SK-N-SH treated with all-trans-retinoic acid at 6 μM for 48 hours (cell line): ENCODE data around the gene SERPINA1.

Source experiments
- ATAC-seq: fragments of 200-7000 bp; cut with Tn5 transposase; 3 replicates; pipeline ENCODE4 v1.9.1; 2020; ENCODE audit warnings: mild to moderate bottlenecking, moderate library complexity
- CSDC2 ChIP-seq: fragments of 250-450 bp; sonication (Bioruptor Pico); IDR thresholded peaks from 2 replicates; pipeline ENCODE4 v1.5.0; 2020; ENCODE audit warnings: mild to moderate bottlenecking, moderate library complexity
- PPARA ChIP-seq: fragments of 250-450 bp; sonication (Bioruptor Pico); IDR thresholded peaks from 2 replicates; pipeline ENCODE4 v1.5.0; 2020; ENCODE audit warnings: mild to moderate bottlenecking, borderline replicate concordance
- RARB ChIP-seq: fragments of 250-450 bp; sonication (Bioruptor Pico); IDR thresholded peaks from 2 replicates; pipeline ENCODE4 v1.8.0; 2021; ENCODE audit warnings: mild to moderate bottlenecking, moderate library complexity
- SNAI2 ChIP-seq: fragments of 250-450 bp; sonication (Bioruptor Pico); IDR thresholded peaks from 2 replicates; pipeline ENCODE4 v1.5.0; 2020; ENCODE audit warnings: mild to moderate bottlenecking, moderate library complexity
- TCF4 ChIP-seq: fragments of 250-450 bp; sonication (Bioruptor Pico); IDR thresholded peaks from 2 replicates; pipeline ENCODE4 v1.8.0; 2021; ENCODE audit warnings: mild to moderate bottlenecking, moderate library complexity, borderline replicate concordance
- TOX ChIP-seq: fragments of 250-450 bp; sonication (Bioruptor Pico); IDR thresholded peaks from 2 replicates; pipeline ENCODE4 v1.8.0; 2021; ENCODE audit warnings: mild to moderate bottlenecking, moderate library complexity, borderline replicate concordance
- ZFP3 ChIP-seq: fragments of 250-450 bp; sonication (Bioruptor Pico); IDR thresholded peaks from 2 replicates; pipeline ENCODE4 v1.5.0; 2020; ENCODE audit warnings: mild to moderate bottlenecking, moderate library complexity
- ZNF565 ChIP-seq: fragments of 450-650 bp; formaldehyde crosslinking; conservative IDR thresholded peaks from 2 replicates; pipeline ENCODE4 v1.5.0; 2020; ENCODE audit warnings: low read depth, mild to moderate bottlenecking, moderate library complexity
- ZNF70 ChIP-seq: fragments of 450-650 bp; formaldehyde crosslinking; IDR thresholded peaks from 2 replicates; pipeline ENCODE4 v1.5.0; 2020; ENCODE audit warnings: mild to moderate bottlenecking, moderate library complexity
- ZNF8 ChIP-seq: fragments of 450-650 bp; formaldehyde crosslinking; IDR thresholded peaks from 2 replicates; pipeline ENCODE4 v1.5.0; 2020; ENCODE audit warnings: mild to moderate bottlenecking, moderate library complexity
- TF ChIP-seq, protein P1 (sequence below): fragments of 250-450 bp; sonication (Bioruptor Pico); IDR thresholded peaks from 2 replicates; pipeline ENCODE4 v1.5.1; 2020; ENCODE audit warnings: low read depth, mild to moderate bottlenecking, moderate library complexity
- TF ChIP-seq, protein P2 (sequence below): fragments of 250-450 bp; sonication (Bioruptor Pico); IDR thresholded peaks from 2 replicates; pipeline ENCODE4 v1.8.0; 2021; ENCODE audit warnings: low read depth, mild to moderate bottlenecking, moderate library complexity, borderline replicate concordance
- TF ChIP-seq, protein P3 (sequence below): fragments of 250-450 bp; sonication (Bioruptor Pico); IDR thresholded peaks from 2 replicates; pipeline ENCODE4 v1.5.1; 2021; ENCODE audit warnings: mild to moderate bottlenecking, moderate library complexity
- TF ChIP-seq, protein P4 (sequence below): fragments of 250-450 bp; sonication (Bioruptor Pico); IDR thresholded peaks from 2 replicates; pipeline ENCODE4 v1.5.0; 2020; ENCODE audit warnings: mild to moderate bottlenecking, moderate library complexity
- TF ChIP-seq, protein P5 (sequence below): fragments of 250-450 bp; sonication (Bioruptor Pico); IDR thresholded peaks from 2 replicates; pipeline ENCODE4 v1.8.0; 2020; ENCODE audit warnings: mild to moderate bottlenecking, moderate library complexity, borderline replicate concordance

The SERPINA1 gene

DNA sequence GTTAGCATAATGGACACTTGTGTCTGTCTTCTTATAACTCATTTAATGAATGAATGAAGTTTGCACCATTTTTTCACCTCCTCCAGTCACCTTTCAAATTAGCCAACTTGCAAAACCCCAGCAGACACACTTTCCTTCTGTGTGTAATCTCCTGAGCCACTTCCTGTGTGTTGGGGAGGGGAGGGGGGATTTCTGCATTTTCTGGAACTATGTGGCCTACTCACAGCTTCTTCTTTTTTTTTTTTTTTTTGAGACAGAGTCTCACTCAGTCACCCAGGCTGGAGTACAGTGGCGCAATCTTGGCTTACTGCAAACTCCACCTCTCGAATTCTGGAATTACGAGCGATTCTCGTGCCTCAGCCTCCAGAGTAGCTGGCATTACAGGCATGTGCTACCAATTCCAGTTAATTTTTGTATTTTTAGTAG lies 4.1 kb upstream of the SERPINA1 start:
- TF ChIP-seq ZNF70 (CRISPR knock-in tag) = no peak
- no peak for TF ChIP-seq PPARA (CRISPR knock-in tag)

DNA sequence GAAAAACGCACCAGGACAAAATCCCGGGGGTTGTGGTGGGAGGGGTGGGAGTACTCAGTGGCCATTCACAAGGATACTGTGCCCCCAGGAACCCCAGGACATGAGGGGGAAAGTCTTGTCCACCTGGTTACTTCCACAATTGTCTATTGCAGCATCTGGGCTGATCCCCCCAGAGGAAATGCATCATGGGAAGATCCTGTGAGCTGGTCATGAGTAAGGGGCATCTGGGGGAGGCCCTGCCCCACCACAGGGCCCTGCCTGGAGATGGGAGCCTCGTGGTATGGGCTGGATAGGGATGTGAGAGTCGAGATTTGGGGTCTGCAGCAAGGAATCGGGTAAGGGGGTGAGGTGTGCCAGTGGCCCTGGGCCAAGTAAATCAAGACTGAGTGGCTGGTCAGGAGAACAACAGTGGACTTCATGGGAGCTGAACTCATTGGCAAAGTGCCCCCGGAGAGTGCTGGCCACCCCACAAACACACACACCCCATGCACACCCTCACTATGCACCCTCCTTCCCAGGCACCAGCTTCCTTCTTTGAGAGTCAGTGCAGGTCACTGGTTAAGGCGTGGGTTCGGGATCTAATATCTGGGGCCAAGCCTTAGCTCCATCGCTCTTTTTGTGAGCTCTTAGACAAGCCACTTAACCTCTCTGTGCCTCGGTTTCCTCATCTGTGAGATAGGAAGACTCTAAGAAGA lies 3.0 kb upstream of the SERPINA1 start:
- ATAC-seq = no peak
- TF ChIP-seq PPARA (CRISPR knock-in tag) (no peak), TCF4 (CRISPR knock-in tag) (no peak), ZFP3 (CRISPR knock-in tag) (no peak), ZNF8 (no peak), CSDC2 (no peak), RARB (CRISPR knock-in tag) (no peak), ZNF565 (CRISPR knock-in tag) (no peak), SNAI2 (CRISPR knock-in tag) (no peak)
- TF ChIP-seq, protein P1, sequence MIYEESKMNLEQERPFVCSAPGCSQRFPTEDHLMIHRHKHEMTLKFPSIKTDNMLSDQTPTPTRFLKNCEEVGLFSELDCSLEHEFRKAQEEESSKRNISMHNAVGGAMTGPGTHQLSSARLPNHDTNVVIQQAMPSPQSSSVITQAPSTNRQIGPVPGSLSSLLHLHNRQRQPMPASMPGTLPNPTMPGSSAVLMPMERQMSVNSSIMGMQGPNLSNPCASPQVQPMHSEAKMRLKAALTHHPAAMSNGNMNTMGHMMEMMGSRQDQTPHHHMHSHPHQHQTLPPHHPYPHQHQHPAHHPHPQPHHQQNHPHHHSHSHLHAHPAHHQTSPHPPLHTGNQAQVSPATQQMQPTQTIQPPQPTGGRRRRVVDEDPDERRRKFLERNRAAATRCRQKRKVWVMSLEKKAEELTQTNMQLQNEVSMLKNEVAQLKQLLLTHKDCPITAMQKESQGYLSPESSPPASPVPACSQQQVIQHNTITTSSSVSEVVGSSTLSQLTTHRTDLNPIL (CRISPR knock-in tag) = no peak
- TF ChIP-seq, protein P2, sequence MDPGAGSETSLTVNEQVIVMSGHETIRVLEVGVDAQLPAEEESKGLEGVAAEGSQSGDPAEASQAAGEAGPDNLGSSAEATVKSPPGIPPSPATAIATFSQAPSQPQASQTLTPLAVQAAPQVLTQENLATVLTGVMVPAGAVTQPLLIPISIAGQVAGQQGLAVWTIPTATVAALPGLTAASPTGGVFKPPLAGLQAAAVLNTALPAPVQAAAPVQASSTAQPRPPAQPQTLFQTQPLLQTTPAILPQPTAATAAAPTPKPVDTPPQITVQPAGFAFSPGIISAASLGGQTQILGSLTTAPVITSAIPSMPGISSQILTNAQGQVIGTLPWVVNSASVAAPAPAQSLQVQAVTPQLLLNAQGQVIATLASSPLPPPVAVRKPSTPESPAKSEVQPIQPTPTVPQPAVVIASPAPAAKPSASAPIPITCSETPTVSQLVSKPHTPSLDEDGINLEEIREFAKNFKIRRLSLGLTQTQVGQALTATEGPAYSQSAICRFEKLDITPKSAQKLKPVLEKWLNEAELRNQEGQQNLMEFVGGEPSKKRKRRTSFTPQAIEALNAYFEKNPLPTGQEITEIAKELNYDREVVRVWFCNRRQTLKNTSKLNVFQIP (CRISPR knock-in tag) = no peak
- TF ChIP-seq, protein P3, sequence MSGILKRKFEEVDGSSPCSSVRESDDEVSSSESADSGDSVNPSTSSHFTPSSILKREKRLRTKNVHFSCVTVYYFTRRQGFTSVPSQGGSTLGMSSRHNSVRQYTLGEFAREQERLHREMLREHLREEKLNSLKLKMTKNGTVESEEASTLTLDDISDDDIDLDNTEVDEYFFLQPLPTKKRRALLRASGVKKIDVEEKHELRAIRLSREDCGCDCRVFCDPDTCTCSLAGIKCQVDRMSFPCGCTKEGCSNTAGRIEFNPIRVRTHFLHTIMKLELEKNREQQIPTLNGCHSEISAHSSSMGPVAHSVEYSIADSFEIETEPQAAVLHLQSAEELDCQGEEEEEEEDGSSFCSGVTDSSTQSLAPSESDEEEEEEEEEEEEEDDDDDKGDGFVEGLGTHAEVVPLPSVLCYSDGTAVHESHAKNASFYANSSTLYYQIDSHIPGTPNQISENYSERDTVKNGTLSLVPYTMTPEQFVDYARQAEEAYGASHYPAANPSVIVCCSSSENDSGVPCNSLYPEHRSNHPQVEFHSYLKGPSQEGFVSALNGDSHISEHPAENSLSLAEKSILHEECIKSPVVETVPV (CRISPR knock-in tag) = no peak
- TF ChIP-seq, protein P4, sequence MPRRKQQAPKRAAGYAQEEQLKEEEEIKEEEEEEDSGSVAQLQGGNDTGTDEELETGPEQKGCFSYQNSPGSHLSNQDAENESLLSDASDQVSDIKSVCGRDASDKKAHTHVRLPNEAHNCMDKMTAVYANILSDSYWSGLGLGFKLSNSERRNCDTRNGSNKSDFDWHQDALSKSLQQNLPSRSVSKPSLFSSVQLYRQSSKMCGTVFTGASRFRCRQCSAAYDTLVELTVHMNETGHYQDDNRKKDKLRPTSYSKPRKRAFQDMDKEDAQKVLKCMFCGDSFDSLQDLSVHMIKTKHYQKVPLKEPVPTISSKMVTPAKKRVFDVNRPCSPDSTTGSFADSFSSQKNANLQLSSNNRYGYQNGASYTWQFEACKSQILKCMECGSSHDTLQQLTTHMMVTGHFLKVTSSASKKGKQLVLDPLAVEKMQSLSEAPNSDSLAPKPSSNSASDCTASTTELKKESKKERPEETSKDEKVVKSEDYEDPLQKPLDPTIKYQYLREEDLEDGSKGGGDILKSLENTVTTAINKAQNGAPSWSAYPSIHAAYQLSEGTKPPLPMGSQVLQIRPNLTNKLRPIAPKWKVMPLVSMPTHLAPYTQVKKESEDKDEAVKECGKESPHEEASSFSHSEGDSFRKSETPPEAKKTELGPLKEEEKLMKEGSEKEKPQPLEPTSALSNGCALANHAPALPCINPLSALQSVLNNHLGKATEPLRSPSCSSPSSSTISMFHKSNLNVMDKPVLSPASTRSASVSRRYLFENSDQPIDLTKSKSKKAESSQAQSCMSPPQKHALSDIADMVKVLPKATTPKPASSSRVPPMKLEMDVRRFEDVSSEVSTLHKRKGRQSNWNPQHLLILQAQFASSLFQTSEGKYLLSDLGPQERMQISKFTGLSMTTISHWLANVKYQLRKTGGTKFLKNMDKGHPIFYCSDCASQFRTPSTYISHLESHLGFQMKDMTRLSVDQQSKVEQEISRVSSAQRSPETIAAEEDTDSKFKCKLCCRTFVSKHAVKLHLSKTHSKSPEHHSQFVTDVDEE (CRISPR knock-in tag) = no peak

More for the DNA sequence above, 4.1 kb upstream of the SERPINA1 start:
- ATAC-seq = no peak

DNA sequence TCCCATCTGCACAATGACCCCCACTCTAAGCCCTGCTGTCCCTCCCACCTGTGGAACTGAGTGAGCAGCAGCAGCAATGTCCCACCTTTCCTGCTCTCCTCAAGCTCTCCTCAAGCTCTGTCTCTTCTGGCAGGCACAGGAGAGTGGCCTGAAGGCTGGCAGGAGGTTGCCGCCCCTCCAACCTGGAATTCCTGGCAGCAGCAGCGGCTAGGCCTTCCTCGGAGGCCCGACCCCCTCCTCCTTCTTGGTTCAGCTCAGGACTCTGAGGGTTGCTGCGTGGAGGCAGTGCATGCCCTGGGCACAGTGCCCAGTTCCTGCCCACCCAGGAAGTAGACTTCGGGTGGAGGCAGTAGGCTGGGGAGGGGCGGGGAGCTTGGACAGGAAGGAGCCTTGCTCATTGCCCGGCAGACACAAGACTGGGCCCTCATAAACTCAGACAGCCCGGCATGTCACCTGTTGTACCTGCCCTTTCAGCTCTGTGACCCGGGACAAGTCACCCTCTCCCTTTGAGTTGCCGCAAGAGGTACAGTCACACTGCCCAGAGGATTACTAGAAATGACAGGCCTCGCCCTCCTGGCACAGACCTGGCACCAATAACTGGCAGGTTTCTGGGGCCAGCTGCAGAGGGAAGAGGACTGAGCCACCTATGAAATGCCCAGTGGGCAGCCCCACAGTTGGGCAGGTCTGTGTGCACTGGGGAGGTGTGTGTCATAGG lies 2.1 kb upstream of the SERPINA1 start:
- TF ChIP-seq, protein P1 (CRISPR knock-in tag) = no peak
- TF ChIP-seq, protein P3 (CRISPR knock-in tag) = no peak
- TF ChIP-seq TOX (CRISPR knock-in tag) (no peak), ZNF565 (CRISPR knock-in tag) (no peak), ZNF70 (CRISPR knock-in tag) (no peak), ZFP3 (CRISPR knock-in tag) (no peak), TCF4 (CRISPR knock-in tag) (no peak)
- TF ChIP-seq, protein P4 (CRISPR knock-in tag) = no peak
- TF ChIP-seq, protein P5, sequence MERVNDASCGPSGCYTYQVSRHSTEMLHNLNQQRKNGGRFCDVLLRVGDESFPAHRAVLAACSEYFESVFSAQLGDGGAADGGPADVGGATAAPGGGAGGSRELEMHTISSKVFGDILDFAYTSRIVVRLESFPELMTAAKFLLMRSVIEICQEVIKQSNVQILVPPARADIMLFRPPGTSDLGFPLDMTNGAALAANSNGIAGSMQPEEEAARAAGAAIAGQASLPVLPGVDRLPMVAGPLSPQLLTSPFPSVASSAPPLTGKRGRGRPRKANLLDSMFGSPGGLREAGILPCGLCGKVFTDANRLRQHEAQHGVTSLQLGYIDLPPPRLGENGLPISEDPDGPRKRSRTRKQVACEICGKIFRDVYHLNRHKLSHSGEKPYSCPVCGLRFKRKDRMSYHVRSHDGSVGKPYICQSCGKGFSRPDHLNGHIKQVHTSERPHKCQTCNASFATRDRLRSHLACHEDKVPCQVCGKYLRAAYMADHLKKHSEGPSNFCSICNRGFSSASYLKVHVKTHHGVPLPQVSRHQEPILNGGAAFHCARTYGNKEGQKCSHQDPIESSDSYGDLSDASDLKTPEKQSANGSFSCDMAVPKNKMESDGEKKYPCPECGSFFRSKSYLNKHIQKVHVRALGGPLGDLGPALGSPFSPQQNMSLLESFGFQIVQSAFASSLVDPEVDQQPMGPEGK = no peak
- peak; percentile 56 for ATAC-seq
